ENCODE measurements around the gene IL10RA.

DNA sequence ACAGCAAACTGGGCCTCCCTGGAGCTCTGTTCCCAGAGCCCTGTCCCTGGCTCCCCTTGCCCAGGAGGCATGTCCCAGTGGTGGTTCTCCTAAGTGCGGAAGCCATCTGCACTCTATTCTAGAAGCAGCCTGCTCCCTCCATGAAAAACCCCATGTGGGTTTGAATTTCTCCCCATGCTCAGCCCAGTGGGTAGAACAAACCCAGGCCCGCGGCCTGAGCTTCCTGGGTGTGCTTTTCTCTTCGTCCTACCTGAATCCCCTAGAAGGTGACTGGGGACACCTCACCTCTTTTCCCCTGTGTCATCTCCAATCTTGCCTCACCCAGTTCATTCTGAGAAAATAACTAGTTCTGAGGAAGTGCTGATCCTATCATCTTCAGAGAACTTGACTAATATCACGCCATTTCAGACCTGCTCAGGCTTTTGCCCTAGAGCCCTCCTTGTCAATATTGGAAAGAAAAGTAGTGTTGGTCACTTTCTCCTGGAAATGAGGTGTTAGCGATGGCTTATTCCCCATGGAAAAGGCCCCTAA, 15.9 kb downstream of the IL10RA start:
- TF ChIP-seq, protein P1, sequence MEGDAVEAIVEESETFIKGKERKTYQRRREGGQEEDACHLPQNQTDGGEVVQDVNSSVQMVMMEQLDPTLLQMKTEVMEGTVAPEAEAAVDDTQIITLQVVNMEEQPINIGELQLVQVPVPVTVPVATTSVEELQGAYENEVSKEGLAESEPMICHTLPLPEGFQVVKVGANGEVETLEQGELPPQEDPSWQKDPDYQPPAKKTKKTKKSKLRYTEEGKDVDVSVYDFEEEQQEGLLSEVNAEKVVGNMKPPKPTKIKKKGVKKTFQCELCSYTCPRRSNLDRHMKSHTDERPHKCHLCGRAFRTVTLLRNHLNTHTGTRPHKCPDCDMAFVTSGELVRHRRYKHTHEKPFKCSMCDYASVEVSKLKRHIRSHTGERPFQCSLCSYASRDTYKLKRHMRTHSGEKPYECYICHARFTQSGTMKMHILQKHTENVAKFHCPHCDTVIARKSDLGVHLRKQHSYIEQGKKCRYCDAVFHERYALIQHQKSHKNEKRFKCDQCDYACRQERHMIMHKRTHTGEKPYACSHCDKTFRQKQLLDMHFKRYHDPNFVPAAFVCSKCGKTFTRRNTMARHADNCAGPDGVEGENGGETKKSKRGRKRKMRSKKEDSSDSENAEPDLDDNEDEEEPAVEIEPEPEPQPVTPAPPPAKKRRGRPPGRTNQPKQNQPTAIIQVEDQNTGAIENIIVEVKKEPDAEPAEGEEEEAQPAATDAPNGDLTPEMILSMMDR (IDR thresholded peaks at IDR 0.05 in 4 of 5, conservative IDR thresholded peaks at IDR 0.05 in 1 of 5): no peak
- TF ChIP-seq POLR2A (IDR thresholded peaks at IDR 0.05): no peak

Data from gastrocnemius medialis (tissue), 4 donors.